H1 (cell line): ENCODE data around the gene ZFAND3. TPM values are rescaled to one million over a fixed set of nuclear protein-coding genes. Genes with fewer than 3 reads are reported as not detected.

Source experiments
- CHD7 ChIP-seq: fragments of 300-600 bp; sonication (generic); IDR thresholded peaks from 2 replicates; pipeline ENCODE4 v1.7.1; 2012; ENCODE audit warnings: low read length, moderate library complexity, mild to moderate bottlenecking, inconsistent platforms; ENCODE audit not compliant: insufficient replicate concordance
- CTCF ChIP-seq, 3 experiments: IDR thresholded peaks; 1 replicate in 2 of 3; 2 replicates in 1 of 3; pipeline versions ENCODE4 v1.5.1 to v1.6.1; 2011; ENCODE audit warnings: low read length in 3 of 3, mild to moderate bottlenecking in 3 of 3, inconsistent platforms in 2 of 3, low read depth in 1 of 3, moderate library complexity in 1 of 3; ENCODE audit not compliant: insufficient read depth in 1 of 3; ENCODE audit errors: control extremely low read depth in 1 of 3
- HDAC6 ChIP-seq: IDR thresholded peaks from one replicate; pipeline ENCODE4 v1.7.1; 2012; ENCODE audit warnings: low read depth, mild to moderate bottlenecking, inconsistent platforms, low read length, moderate library complexity
- TAF7 ChIP-seq: optimal IDR thresholded peaks from 2 replicates; pipeline ENCODE3; 2011; ENCODE audit warnings: low read depth, mild to moderate bottlenecking, inconsistent platforms, low read length, moderate library complexity, borderline replicate concordance
- polyA plus RNA-seq, 7 experiments: library from polyadenylated mRNA; depleted of rRNA in 3 of 7; stranded (reverse) in 5 of 7; unstranded in 2 of 7; fragments of >200 nt in 5 of 7; fragments of 200-250 nt in 2 of 7; gene quantifications; 1 replicate in 5 of 7; 2 replicates in 1 of 7; 4 replicates in 1 of 7; pipeline versions ENCODE4 v1.2.1 to v1.2.3, GENCODE V29; 2011 to 2013; ENCODE audit warnings: missing spikeins in 2 of 7, mixed read lengths in 2 of 7
- total RNA-seq: library from RNA; stranded (reverse); fragmentation: NEBNext Ultra II Directional; extraction: Animal tissue kit (Norgen Biotek cat#: 25700); gene quantifications from 2 replicates; pipeline ENCODE4 v1.2.1, GENCODE V29; 2021

Gene ZFAND3
- total and polyA plus RNA-seq, 2 of the 8 experiments (the other 6 are each of a cell fraction or from before 2014, with no cell fraction given), result 13.0 to 51.3 TPM

- TF ChIP-seq CHD7 (no peak), HDAC6 (no peak), TAF7 (no peak), CTCF (IDR thresholded peaks at IDR 0.05; ENCODE audit: control extremely low read depth in 1 of 3, insufficient read depth in 1 of 3, low read depth in 1 of 3, low read length in 3 of 3) (no peak)
Observed at GRCh38 chr6:38077488-38078030, 258.0 kb downstream of the ZFAND3 start (continued).
